HUDEP-2 (cell line): Measurements from ENCODE around the gene BMP6.
"Not testable (repeated sequence)": the region's sequence is repeated elsewhere in the genome, so short reads cannot be mapped to it uniquely, and the experiment has no call there.

ENCODE experiments used
- DNase-seq, 76 experiments: peaks; one replicate each; lab custom pipeline; 2025; ENCODE audit not compliant: unreplicated experiment in 76 of 76; lab: John Stamatoyannopoulos, UW

Gene BMP6

GRCh38 chr6:7879980-7880717, 154.2 kb downstream of the BMP6 start:
- no peak for DNase-seq

GRCh38 chr6:7880718-7881107, 154.8 kb downstream of the BMP6 start:
- DNase-seq, result no peak

- no peak for DNase-seq
Observed at GRCh38 chr6:7881765-7882500, 156.0 kb downstream of the BMP6 start.

- no peak for DNase-seq
Observed at GRCh38 chr6:7882505-7883257, 156.8 kb downstream of the BMP6 start.

- no peak for DNase-seq
Observed at GRCh38 chr6:7883381-7883780, 157.5 kb downstream of the BMP6 start.

- DNase-seq, result no peak
Observed at GRCh38 chr6:7886132-7886531, 160.2 kb downstream of the BMP6 start.

- DNase-seq, result no peak
Observed at GRCh38 chr6:7887278-7887991, 161.5 kb downstream of the BMP6 start.

- DNase-seq, result no peak
Observed at GRCh38 chr6:7888587-7889357, 162.9 kb downstream of the BMP6 start.

GRCh38 chr6:7891078-7891872, 165.4 kb downstream of the BMP6 start:
- DNase-seq, result no peak

GRCh38 chr6:7892367-7892766, 166.5 kb downstream of the BMP6 start:
- DNase-seq, result not testable (repeated sequence)

GRCh38 chr6:7893342-7893741, 167.4 kb downstream of the BMP6 start:
- DNase-seq, result no peak

GRCh38 chr6:7894262-7895124, 168.6 kb downstream of the BMP6 start:
- DNase-seq, result no peak

- peak in 1 of 76 experiments; percentile 25 for DNase-seq
Observed at GRCh38 chr6:7895125-7895423, 169.2 kb downstream of the BMP6 start.

- DNase-seq, result no peak
Observed at GRCh38 chr6:7896465-7896987, 170.6 kb downstream of the BMP6 start.

GRCh38 chr6:7897461-7898192, 171.7 kb downstream of the BMP6 start:
- no peak for DNase-seq

GRCh38 chr6:7898193-7898586, 172.3 kb downstream of the BMP6 start:
- not testable (repeated sequence) for DNase-seq

- peak in 63 of 76 experiments; percentile 21 to 90 (median 51) for DNase-seq
Observed at GRCh38 chr6:7899101-7899888, 173.4 kb downstream of the BMP6 start.
